Heart right ventricle (tissue), 16 donors: ENCODE results near the gene ACSS1. TPM values are rescaled to one million over a fixed set of nuclear protein-coding genes. Genes with fewer than 3 reads are reported as not detected.
A peak's percentile ranks its signal among the peaks of the same experiment; 100 is the strongest.

ENCODE experiments used
- ATAC-seq, 8 donors: fragments of 200-7000 bp; cut with Tn5 transposase; one replicate each; pipeline ENCODE4 v1.9.1; 2020; ENCODE audit warnings: mild to moderate bottlenecking in 8 of 8, moderate library complexity in 8 of 8, moderate number of reproducible peaks in 1 of 8
- DNase-seq, 2 donors: peaks; one replicate each; pipeline ENCODE4 v3.0.0-alpha.2; 2020
- H3K27ac ChIP-seq, 10 donors: fragments of 200-600 bp; sonication (generic) in 2 of 10; one replicate each; pipeline versions ENCODE4 v1.5.0 to v1.8.0; 2020 to 2022; ENCODE audit warnings: mild to moderate bottlenecking in 3 of 10
- H3K27me3 ChIP-seq, 7 donors: fragments of 200-600 bp; one replicate each; pipeline ENCODE4 v1.8.0; 2021 to 2022; ENCODE audit warnings: mild to moderate bottlenecking in 2 of 7
- H3K36me3 ChIP-seq, 9 donors: fragments of 200-600 bp; sonication (generic) in 1 of 9; one replicate each; pipeline versions ENCODE4 v1.5.0 to v1.8.0; 2020 to 2022; ENCODE audit warnings: mild to moderate bottlenecking in 2 of 9
- H3K4me1 ChIP-seq, 9 donors: fragments of 200-600 bp; sonication (generic) in 1 of 9; one replicate each; pipeline versions ENCODE4 v1.5.0 to v1.8.0; 2020 to 2022; ENCODE audit warnings: mild to moderate bottlenecking in 4 of 9
- H3K4me3 ChIP-seq, 10 donors: fragments of 200-600 bp; sonication (generic) in 2 of 10; one replicate each; pipeline versions ENCODE4 v1.5.0 to v1.8.0; 2020 to 2022; ENCODE audit warnings: mild to moderate bottlenecking in 7 of 10, moderate library complexity in 2 of 10
- H3K9me3 ChIP-seq, 11 donors: fragments of 200-600 bp in 10 of 11; sonication (generic) in 2 of 11; one replicate each; pipeline versions ENCODE4 v1.5.0 to v1.8.0; 2013 to 2022; ENCODE audit warnings: mild to moderate bottlenecking in 2 of 11, control low read depth in 1 of 11, moderate library complexity in 1 of 11
- CTCF ChIP-seq, 9 donors: fragments of 200-600 bp; sonication (generic) in 2 of 9; IDR thresholded peaks; one replicate each; pipeline versions ENCODE4 v1.5.0 to v1.8.0; 2021 to 2022; ENCODE audit warnings: antibody characterized with exemption in 9 of 9, mild to moderate bottlenecking in 5 of 9, moderate library complexity in 1 of 9
- WGBS, 2 donors: extraction: QIAGEN DNeasy Blood & Tissue Kit; methylation state at CpG; one replicate each; pipeline ENCODE4 v1.1.7; 2013; ENCODE audit warnings: inconsistent platforms in 1 of 2; 5-methylcytosine and 5-hydroxymethylcytosine counted together
- intact Hi-C, 10 donors: fragments of 100-400 bp; cut with DNase I; formaldehyde crosslinking; loops; one replicate each; pipeline versions ENCODE4 v1.11.1 to v1.14.2; 2022
- polyA plus RNA-seq, 2 donors: library from polyadenylated mRNA; stranded (reverse); fragments of 200-250 nt; gene quantifications; one replicate each; pipeline ENCODE4 v1.2.3, GENCODE V29; 2013
- total RNA-seq, 10 donors: library from RNA; stranded (reverse); fragmentation: NEBNext Ultra II Directional in 3 of 10; extraction: Animal tissue kit (Norgen Biotek cat#: 25700) in 3 of 10; gene quantifications; one replicate each; pipeline versions ENCODE4 v1.2.1 to v1.2.4, GENCODE V29; 2021 to 2023
- donor health status: Arrhythmogenic right ventricular cardiomyopathy.
- donor health status: ischemic (EF 13 %, LVEDD 7.1; RV severe dilation, severe dysfunction).
- donor health status: healthy with polysubstance abuse.
- donor health status: DM: no; HTN: yes; CAD: no.
- donor health status: DM: no; HTN: no; CAD: no.
- donor health status: ischemic (EF 25% LVEDD 6.9; RV normal size, moderate dysfunction).
- donor health status: ischemic (EF 25% LVEDD 5.7; RV mildly dilated, moderate dysfunction).
- donor health status: healthy.
- donor health status: DM: yes; HTN: yes; CAD: no.
- donor health status: Ischemic cardiomyopathy.
- donor health status: ischemic (EF 35%, LVEDD 5.7; RV mildly dilated, moderate dysfunction).
- donor health status: nonischemic (EF 11% LVEDD 7.7; RV severe dilation, severe dysfunction).
- donor health status: DM: yes; HTN: yes; CAD: no.
- donor health status: PGD.
- donor health status: ischemic (EF 29% LVEDD 5.4; RV normal size, mild dysfunction).
- donor health status: nonischemic (EF 23%, LVEDD 6.1; RV moderate dilation, normal function).

ACSS1 gene
- total and polyA plus RNA-seq, 12 donors = 29.7 to 114 (median 84.9) TPM

GRCh38 chr20:25097498-25097897 is 39.6 kb upstream of the ACSS1 start:
- WGBS, 2 donors = 25 to 27% methylated on average over 2 of the region's 2 CpGs
- DNase-seq = no peak
- H3K4me3 ChIP-seq = no peak overlapping the region
- no peak for ATAC-seq
- peaks cover 0 to 9% (median 0%) of the 10 kb centered on the region in 9 donors for H3K4me1 ChIP-seq
- no peak for TF ChIP-seq CTCF (IDR thresholded peaks at IDR 0.05)
- H3K27me3 ChIP-seq = peaks cover 0 to 8% (median 0%) of the 10 kb centered on the region in 7 donors
- H3K27ac ChIP-seq = no peak overlapping the region
- H3K36me3 ChIP-seq = no peaks in the 10 kb centered on the region
- intact Hi-C loops = no loop called here
- H3K9me3 ChIP-seq = no peaks in the 10 kb centered on the region

GRCh38 chr20:25090492-25091429 is 32.8 kb upstream of the ACSS1 start:
- H3K4me3 ChIP-seq = no peak overlapping the region
- DNase-seq (no peak), ATAC-seq (peak in 2 of 8 donors; percentile 13 to 55)
- no peak for TF ChIP-seq CTCF (IDR thresholded peaks at IDR 0.05)
- intact Hi-C loops = loop anchor here in 1 of 10 donors (5.0 kb wide), 2 partner anchors 52 to 87 kb away; no protein-coding TSS in a partner anchor
- no peak overlapping the region for H3K27ac ChIP-seq
- peaks cover under 1 to 56% (median 26%) of the 10 kb centered on the region in 7 donors for H3K27me3 ChIP-seq
- H3K9me3 ChIP-seq = no peaks in the 10 kb centered on the region
- H3K4me1 ChIP-seq = no peaks in the 10 kb centered on the region
- H3K36me3 ChIP-seq = no peaks in the 10 kb centered on the region
- WGBS, 2 donors = 63 to 70% methylated on average over 14 of the region's 14 CpGs

GRCh38 chr20:25089662-25090061 is 31.7 kb upstream of the ACSS1 start:
- Histone ChIP-seq H3K27ac (no peak overlapping the region), H3K9me3 (no peaks in the 10 kb centered on the region), H3K4me1 (peaks cover 0 to 5% (median 3%) of the 10 kb centered on the region in 9 donors), H3K27me3 (peaks cover 9 to 62% (median 37%) of the 10 kb centered on the region in 7 donors), H3K36me3 (no peaks in the 10 kb centered on the region), H3K4me3 (no peak overlapping the region)
- ATAC-seq (no peak), DNase-seq (no peak)
- intact Hi-C loops = loop anchor here in 2 of 10 donors (5.0 to 10.0 kb wide), 3 partner anchors 53 to 88 kb away; no protein-coding TSS in a partner anchor
- TF ChIP-seq CTCF (IDR thresholded peaks at IDR 0.05) = no peak
- WGBS, 2 donors = 86 to 89% methylated on average over 12 of the region's 12 CpGs

GRCh38 chr20:25089096-25089495 is 31.2 kb upstream of the ACSS1 start:
- Histone ChIP-seq H3K4me1 (peaks cover 0 to 10% (median 8%) of the 10 kb centered on the region in 9 donors), H3K27ac (no peak overlapping the region), H3K4me3 (no peak overlapping the region), H3K36me3 (no peaks in the 10 kb centered on the region), H3K27me3 (peaks cover 14 to 66% (median 42%) of the 10 kb centered on the region in 7 donors), H3K9me3 (no peaks in the 10 kb centered on the region)
- TF ChIP-seq CTCF (IDR thresholded peaks at IDR 0.05) = no peak
- DNase-seq (no peak), ATAC-seq (no peak)
- intact Hi-C loops = loop anchor here in 1 of 10 donors (10.0 kb wide), 1 partner anchor 86 kb away; no protein-coding TSS in a partner anchor
